Vagina (tissue), 2 donors: ENCODE data around the gene C4orf46.

ENCODE experiments used
- CTCF ChIP-seq, 3 experiments: fragments of 450-650 bp in 2 of 3; fragments of 200-600 bp in 1 of 3; sonication (generic) in 1 of 3; IDR thresholded peaks; one replicate each; pipeline ENCODE4 v1.5.1; 2017 to 2019; ENCODE audit warnings: antibody characterized with exemption in 3 of 3, mild to moderate bottlenecking in 2 of 3, moderate library complexity in 2 of 3
- POLR2A ChIP-seq, 2 donors: fragments of 450-650 bp; IDR thresholded peaks; one replicate each; pipeline ENCODE4 v1.6.1; 2017; ENCODE audit warnings: antibody characterized with exemption in 2 of 2, mild to moderate bottlenecking in 2 of 2, moderate library complexity in 2 of 2
- POLR2AphosphoS5 ChIP-seq, 2 donors: sonication (generic); formaldehyde crosslinking; IDR thresholded peaks; one replicate each; pipeline ENCODE4 v1.9.0; 2017; ENCODE audit warnings: antibody characterized with exemption in 2 of 2, mild to moderate bottlenecking in 2 of 2, low read depth in 1 of 2; ENCODE audit not compliant: insufficient read depth in 1 of 2

DNA sequence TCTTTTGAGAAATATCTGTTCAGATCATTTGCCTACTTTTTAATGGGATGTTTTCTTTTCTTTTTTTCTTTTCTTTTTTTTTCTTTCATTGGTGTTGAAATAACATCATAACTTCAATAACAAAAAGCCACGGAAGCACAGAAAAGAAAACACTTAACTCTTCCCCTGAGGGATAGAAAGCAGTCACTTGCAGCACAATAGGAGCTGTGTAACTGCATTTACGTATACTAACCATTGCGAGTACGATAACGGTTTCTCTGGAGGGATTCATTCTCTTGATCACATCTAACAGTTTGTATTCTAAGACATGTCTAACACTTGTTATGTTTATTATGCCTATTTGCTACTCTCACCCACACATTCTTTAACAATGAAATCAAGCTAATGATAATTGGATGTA, 27.3 kb downstream of the C4orf46 start:
- TF ChIP-seq CTCF (IDR thresholded peaks at IDR 0.05) = no peak
- no peak for TF ChIP-seq POLR2A (IDR thresholded peaks at IDR 0.05)
- no peak for TF ChIP-seq POLR2AphosphoS5 (IDR thresholded peaks at IDR 0.05; ENCODE audit: insufficient read depth in 1 of 2, low read depth in 1 of 2)
